ENCODE results near the gene SPACA4.

GRCh38 chr19:48598996-48599700 is 7.4 kb upstream of the SPACA4 start:
- no peak for TF ChIP-seq CTCF (IDR thresholded peaks at IDR 0.05; ENCODE audit: low read depth, low read length, poor library complexity, severe bottlenecking)
- TF ChIP-seq EZH2phosphoT487 (IDR thresholded peaks at IDR 0.05; ENCODE audit: borderline replicate concordance, low read length) = no peak
